Naive thymus-derived CD8-positive, alpha-beta T cell (primary cell): Measurements from ENCODE around the gene WSCD2. TPM values are rescaled to one million over a fixed set of nuclear protein-coding genes. Genes with fewer than 3 reads are reported as not detected.

Source experiments
- ATAC-seq, 2 donors: fragments of 150-1000 bp; cut with Tn5 transposase in 1 of 2; sonication (Bioruptor Pico), chemical (Tn5 transposase) in 1 of 2; 1 replicate in 1 of 2; 2 replicates in 1 of 2; pipeline ENCODE4 v1.10.0; 2021; ENCODE audit warnings: mild to moderate bottlenecking in 2 of 2, moderate library complexity in 2 of 2
- POLR2A ChIA-PET: fragments of 350-600 bp; sonication (Branson Sonifier 250); formaldehyde crosslinking; loops from one replicate; lab custom pipeline; 2021; ENCODE audit warnings: antibody characterized with exemption; lab: Charles Lee
- DNase-seq, 10 donors: peaks; one replicate each; pipeline versions ENCODE4 v3.0.0 to v3.0.0-alpha.2; 2020 to 2022
- H3K27ac Mint-ChIP-seq, 10 donors: one replicate each; pipeline ENCODE4 v1.8.0; 2020 to 2022; ENCODE audit warnings: mild to moderate bottlenecking in 10 of 10, mixed read lengths in 10 of 10, moderate library complexity in 4 of 10, inconsistent platforms in 1 of 10
- H3K27me3 Mint-ChIP-seq, 5 donors: one replicate each; pipeline ENCODE4 v1.8.0; 2021 to 2022; ENCODE audit warnings: mixed read lengths in 5 of 5
- H3K36me3 Mint-ChIP-seq, 3 donors: one replicate each; pipeline ENCODE4 v1.8.0; 2020 to 2022; ENCODE audit warnings: mixed read lengths in 3 of 3, mild to moderate bottlenecking in 2 of 3, inconsistent platforms in 1 of 3
- H3K4me1 Mint-ChIP-seq, 4 donors: one replicate each; pipeline ENCODE4 v1.8.0; 2021 to 2022; ENCODE audit warnings: mixed read lengths in 4 of 4
- H3K4me3 Mint-ChIP-seq, 10 donors: one replicate each; pipeline ENCODE4 v1.8.0; 2020 to 2022; ENCODE audit warnings: mild to moderate bottlenecking in 10 of 10, mixed read lengths in 10 of 10, moderate library complexity in 6 of 10, inconsistent platforms in 1 of 10
- H3K9me3 Mint-ChIP-seq, 9 donors: one replicate each; pipeline ENCODE4 v1.8.0; 2020 to 2022; ENCODE audit warnings: mixed read lengths in 9 of 9, mild to moderate bottlenecking in 3 of 9, inconsistent platforms in 1 of 9, moderate library complexity in 1 of 9
- polyA plus RNA-seq, 3 donors: library from polyadenylated mRNA; unstranded; fragments of 300-500 nt; fragmentation: Illumina TruSeq; gene quantifications; one replicate each; pipeline ENCODE4 v1.2.3, GENCODE V29; 2021
- total RNA-seq, 8 experiments: library from RNA in 2 of 8; stranded (reverse) in 2 of 8; gene quantifications; one replicate each; pipeline ENCODE4 v1.2.3 and lab custom pipeline; 2021 to 2026

Gene WSCD2
- total and polyA plus RNA-seq, 5 experiments from 2014 or later: not detected

GRCh38 chr12:108098374-108098773 is 30.7 kb upstream of the WSCD2 start:
- DNase-seq (no peak), ATAC-seq (no peak)
- H3K4me1 Mint-ChIP-seq: no peaks in the 10 kb centered on the region
- H3K9me3 Mint-ChIP-seq: no peaks in the 10 kb centered on the region
- H3K27me3 Mint-ChIP-seq: peaks cover 3 to 21% (median 20%) of the 10 kb centered on the region in 5 donors
- no peak overlapping the region for H3K27ac Mint-ChIP-seq
- H3K36me3 Mint-ChIP-seq: no peaks in the 10 kb centered on the region
- no peak overlapping the region for H3K4me3 Mint-ChIP-seq
- POLR2A ChIA-PET: no interaction called here

GRCh38 chr12:108099073-108099472 is 30.0 kb upstream of the WSCD2 start:
- no peaks in the 10 kb centered on the region for H3K4me1 Mint-ChIP-seq
- no peaks in the 10 kb centered on the region for H3K9me3 Mint-ChIP-seq
- DNase-seq: no peak

GRCh38 chr12:108099778-108100489 is 29.2 kb upstream of the WSCD2 start:
- H3K9me3 Mint-ChIP-seq: no peaks in the 10 kb centered on the region
- H3K27me3 Mint-ChIP-seq: peaks cover 8 to 23% (median 15%) of the 10 kb centered on the region in 5 donors
- POLR2A ChIA-PET: no interaction called here
- no peak overlapping the region for H3K4me3 Mint-ChIP-seq
- DNase-seq (no peak), ATAC-seq (no peak)
- no peaks in the 10 kb centered on the region for H3K36me3 Mint-ChIP-seq
- H3K27ac Mint-ChIP-seq: no peak overlapping the region
- H3K4me1 Mint-ChIP-seq: no peaks in the 10 kb centered on the region

More at GRCh38 chr12:108099073-108099472, 30.0 kb upstream of the WSCD2 start:
- Mint-ChIP-seq H3K36me3 (no peaks in the 10 kb centered on the region), H3K27ac (no peak overlapping the region), H3K4me3 (no peak overlapping the region), H3K27me3 (peaks cover 8 to 23% (median 22%) of the 10 kb centered on the region in 5 donors)
- POLR2A ChIA-PET: no interaction called here
- ATAC-seq: no peak

- H3K4me1 Mint-ChIP-seq: no peaks in the 10 kb centered on the region
- H3K36me3 Mint-ChIP-seq: no peaks in the 10 kb centered on the region
- POLR2A ChIA-PET: no interaction called here
- no peak for ATAC-seq
- peaks cover 8 to 19% (median 16%) of the 10 kb centered on the region in 5 donors for H3K27me3 Mint-ChIP-seq
- H3K4me3 Mint-ChIP-seq: no peak overlapping the region
- H3K9me3 Mint-ChIP-seq: no peaks in the 10 kb centered on the region
- no peak overlapping the region for H3K27ac Mint-ChIP-seq
- no peak for DNase-seq
Measured at GRCh38 chr12:108101605-108102175, 27.4 kb upstream of the WSCD2 start.

- no peak overlapping the region for H3K4me3 Mint-ChIP-seq
- H3K27me3 Mint-ChIP-seq: peaks cover 8 to 19% (median 16%) of the 10 kb centered on the region in 5 donors
- POLR2A ChIA-PET: no interaction called here
- no peaks in the 10 kb centered on the region for H3K9me3 Mint-ChIP-seq
- no peak for DNase-seq
- no peak overlapping the region for H3K27ac Mint-ChIP-seq
- no peaks in the 10 kb centered on the region for H3K36me3 Mint-ChIP-seq
- H3K4me1 Mint-ChIP-seq: no peaks in the 10 kb centered on the region
- ATAC-seq: no peak
Measured at GRCh38 chr12:108102363-108102762, 26.7 kb upstream of the WSCD2 start.

- H3K4me3 Mint-ChIP-seq: no peak overlapping the region
- H3K9me3 Mint-ChIP-seq: no peaks in the 10 kb centered on the region
- no peaks in the 10 kb centered on the region for H3K36me3 Mint-ChIP-seq
- no peak overlapping the region for H3K27ac Mint-ChIP-seq
- POLR2A ChIA-PET: no interaction called here
- DNase-seq: no peak
- ATAC-seq: no peak
- H3K4me1 Mint-ChIP-seq: no peaks in the 10 kb centered on the region
- H3K27me3 Mint-ChIP-seq: peaks cover 10 to 18% (median 15%) of the 10 kb centered on the region in 5 donors
Measured at GRCh38 chr12:108103087-108103486, 26.0 kb upstream of the WSCD2 start.

GRCh38 chr12:108103517-108103916 is 25.6 kb upstream of the WSCD2 start:
- H3K27me3 Mint-ChIP-seq: peaks cover 9 to 18% (median 14%) of the 10 kb centered on the region in 5 donors
- ATAC-seq (no peak), DNase-seq (no peak)
- H3K27ac Mint-ChIP-seq: no peak overlapping the region
- H3K4me3 Mint-ChIP-seq: no peak overlapping the region
- no peaks in the 10 kb centered on the region for H3K4me1 Mint-ChIP-seq
- no peaks in the 10 kb centered on the region for H3K36me3 Mint-ChIP-seq
- POLR2A ChIA-PET: no interaction called here
- no peaks in the 10 kb centered on the region for H3K9me3 Mint-ChIP-seq

- POLR2A ChIA-PET: no interaction called here
- Mint-ChIP-seq H3K36me3 (no peaks in the 10 kb centered on the region), H3K27ac (no peak overlapping the region), H3K4me1 (no peaks in the 10 kb centered on the region), H3K4me3 (no peak overlapping the region), H3K9me3 (no peaks in the 10 kb centered on the region), H3K27me3 (peaks cover 7 to 17% (median 14%) of the 10 kb centered on the region in 5 donors)
- ATAC-seq: no peak
- no peak for DNase-seq
Measured at GRCh38 chr12:108104657-108105056, 24.4 kb upstream of the WSCD2 start.

GRCh38 chr12:108106599-108106998 is 22.5 kb upstream of the WSCD2 start:
- Mint-ChIP-seq H3K4me1 (no peaks in the 10 kb centered on the region), H3K27ac (no peak overlapping the region), H3K4me3 (no peak overlapping the region), H3K36me3 (no peaks in the 10 kb centered on the region), H3K27me3 (peaks cover 6 to 24% (median 11%) of the 10 kb centered on the region in 5 donors), H3K9me3 (no peaks in the 10 kb centered on the region)
- POLR2A ChIA-PET: no interaction called here
- ATAC-seq (no peak), DNase-seq (no peak)

GRCh38 chr12:108107293-108107692 is 21.8 kb upstream of the WSCD2 start:
- ATAC-seq: no peak
- Mint-ChIP-seq H3K27me3 (peaks cover 11 to 31% (median 13%) of the 10 kb centered on the region in 5 donors), H3K4me3 (no peak overlapping the region), H3K27ac (no peak overlapping the region), H3K9me3 (no peaks in the 10 kb centered on the region), H3K36me3 (no peaks in the 10 kb centered on the region), H3K4me1 (no peaks in the 10 kb centered on the region)
- POLR2A ChIA-PET: no interaction called here
- no peak for DNase-seq

GRCh38 chr12:108109504-108109903 is 19.6 kb upstream of the WSCD2 start:
- Mint-ChIP-seq H3K4me3 (no peak overlapping the region), H3K4me1 (no peaks in the 10 kb centered on the region), H3K9me3 (no peaks in the 10 kb centered on the region), H3K36me3 (no peaks in the 10 kb centered on the region), H3K27ac (no peak overlapping the region), H3K27me3 (peaks cover 6 to 28% (median 19%) of the 10 kb centered on the region in 5 donors)
- DNase-seq: no peak
- POLR2A ChIA-PET: no interaction called here
- no peak for ATAC-seq

GRCh38 chr12:108109954-108110353 is 19.1 kb upstream of the WSCD2 start:
- H3K9me3 Mint-ChIP-seq: no peaks in the 10 kb centered on the region
- H3K4me3 Mint-ChIP-seq: no peak overlapping the region
- H3K27me3 Mint-ChIP-seq: peaks cover 6 to 31% (median 23%) of the 10 kb centered on the region in 5 donors
- H3K4me1 Mint-ChIP-seq: peaks cover 0 to 2% (median 0%) of the 10 kb centered on the region in 4 donors
- POLR2A ChIA-PET: no interaction called here
- no peak for ATAC-seq
- DNase-seq: no peak
- H3K27ac Mint-ChIP-seq: no peak overlapping the region
- H3K36me3 Mint-ChIP-seq: no peaks in the 10 kb centered on the region

- no peaks in the 10 kb centered on the region for H3K9me3 Mint-ChIP-seq
- H3K36me3 Mint-ChIP-seq: no peaks in the 10 kb centered on the region
- H3K27me3 Mint-ChIP-seq: peaks cover 6 to 31% (median 23%) of the 10 kb centered on the region in 5 donors
- no peak overlapping the region for H3K27ac Mint-ChIP-seq
- no peak for ATAC-seq
- no peak overlapping the region for H3K4me3 Mint-ChIP-seq
- peaks cover 0 to 2% (median 0%) of the 10 kb centered on the region in 4 donors for H3K4me1 Mint-ChIP-seq
- POLR2A ChIA-PET: no interaction called here
- no peak for DNase-seq
Measured at GRCh38 chr12:108110844-108111243, 18.2 kb upstream of the WSCD2 start.
